ENCODE results near the gene NCBP3. TPM values are rescaled to one million over a fixed set of nuclear protein-coding genes. Genes with fewer than 3 reads are reported as not detected.

The NCBP3 gene
- total RNA-seq, 2 experiments from 2014 or later = 25.0 to 29.5 TPM

DNA sequence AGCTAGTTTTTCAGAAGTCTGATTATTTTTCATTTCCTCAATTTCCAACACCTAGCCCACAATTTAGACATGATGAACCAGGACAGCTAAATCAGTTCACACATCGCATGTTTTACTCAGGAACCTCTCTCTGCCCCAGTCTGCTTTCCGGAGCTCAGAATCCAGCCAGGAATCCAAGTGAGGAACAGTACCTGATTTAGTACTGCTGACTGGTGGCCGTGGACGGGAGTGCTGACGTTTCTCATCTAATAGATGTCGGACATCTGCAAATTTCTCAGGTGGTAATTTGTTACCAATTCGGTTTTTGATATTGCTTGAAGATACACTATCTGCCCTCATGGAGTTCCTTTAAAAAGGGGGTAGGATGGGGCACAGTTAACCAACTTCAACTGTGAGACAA, 30.1 kb downstream of the NCBP3 start:
- Histone ChIP-seq H3K27me3 (ENCODE audit: control insufficient read depth in 1 of 2, insufficient read depth in 2 of 2, low read length in 2 of 2) (no peaks in the 10 kb centered on the region), H3K4me1 (ENCODE audit: insufficient read depth, low read length) (no peaks in the 10 kb centered on the region), H3K9me3 (ENCODE audit: control insufficient read depth in 1 of 2, insufficient read depth in 1 of 2, low read length in 2 of 2) (no peaks in the 10 kb centered on the region), H3K27ac (ENCODE audit: low read depth in 1 of 2, low read length in 2 of 2) (no peak overlapping the region), H3K4me3 (ENCODE audit: low read length) (no peak overlapping the region), H3K36me3 (ENCODE audit: insufficient read depth, low read length) (peaks cover 94% of the 10 kb centered on the region)
- H3K27ac Mint-ChIP-seq = no peak overlapping the region
- H3K9me3 Mint-ChIP-seq = no peaks in the 10 kb centered on the region
- CTCF ChIA-PET = no interaction called here
- no peak for ATAC-seq (ENCODE audit: poor library complexity)
- no peaks in the 10 kb centered on the region for H3K4me1 Mint-ChIP-seq (ENCODE audit: low read depth)
- H3K27me3 Mint-ChIP-seq = no peaks in the 10 kb centered on the region
- H3K4me3 Mint-ChIP-seq = no peak overlapping the region
- POLR2A ChIA-PET = no interaction called here
- intact Hi-C loops (cut with DNase I, micrococcal nuclease) = no loop called here
- H3K36me3 Mint-ChIP-seq (ENCODE audit: low read depth) = peaks cover 84% of the 10 kb centered on the region
- TF ChIP-seq, protein P1, sequence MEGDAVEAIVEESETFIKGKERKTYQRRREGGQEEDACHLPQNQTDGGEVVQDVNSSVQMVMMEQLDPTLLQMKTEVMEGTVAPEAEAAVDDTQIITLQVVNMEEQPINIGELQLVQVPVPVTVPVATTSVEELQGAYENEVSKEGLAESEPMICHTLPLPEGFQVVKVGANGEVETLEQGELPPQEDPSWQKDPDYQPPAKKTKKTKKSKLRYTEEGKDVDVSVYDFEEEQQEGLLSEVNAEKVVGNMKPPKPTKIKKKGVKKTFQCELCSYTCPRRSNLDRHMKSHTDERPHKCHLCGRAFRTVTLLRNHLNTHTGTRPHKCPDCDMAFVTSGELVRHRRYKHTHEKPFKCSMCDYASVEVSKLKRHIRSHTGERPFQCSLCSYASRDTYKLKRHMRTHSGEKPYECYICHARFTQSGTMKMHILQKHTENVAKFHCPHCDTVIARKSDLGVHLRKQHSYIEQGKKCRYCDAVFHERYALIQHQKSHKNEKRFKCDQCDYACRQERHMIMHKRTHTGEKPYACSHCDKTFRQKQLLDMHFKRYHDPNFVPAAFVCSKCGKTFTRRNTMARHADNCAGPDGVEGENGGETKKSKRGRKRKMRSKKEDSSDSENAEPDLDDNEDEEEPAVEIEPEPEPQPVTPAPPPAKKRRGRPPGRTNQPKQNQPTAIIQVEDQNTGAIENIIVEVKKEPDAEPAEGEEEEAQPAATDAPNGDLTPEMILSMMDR (IDR thresholded peaks at IDR 0.05) = no peak
- no peak for DNase-seq

- CTCF ChIA-PET = no interaction called here
- H3K36me3 ChIP-seq (ENCODE audit: insufficient read depth, low read length) = peaks cover 95% of the 10 kb centered on the region
- TF ChIP-seq, protein P1 (IDR thresholded peaks at IDR 0.05) = no peak
- H3K4me3 Mint-ChIP-seq = no peak overlapping the region
- no peaks in the 10 kb centered on the region for H3K4me1 Mint-ChIP-seq (ENCODE audit: low read depth)
- no peaks in the 10 kb centered on the region for H3K9me3 ChIP-seq (ENCODE audit: control insufficient read depth in 1 of 2, insufficient read depth in 1 of 2, low read length in 2 of 2)
- ATAC-seq (ENCODE audit: poor library complexity) = no peak
- H3K4me1 ChIP-seq (ENCODE audit: insufficient read depth, low read length) = no peaks in the 10 kb centered on the region
- no peak overlapping the region for H3K27ac Mint-ChIP-seq
- H3K27me3 Mint-ChIP-seq = no peaks in the 10 kb centered on the region
- H3K27me3 ChIP-seq (ENCODE audit: control insufficient read depth in 1 of 2, insufficient read depth in 2 of 2, low read length in 2 of 2) = no peaks in the 10 kb centered on the region
- POLR2A ChIA-PET = no interaction called here
- H3K36me3 Mint-ChIP-seq (ENCODE audit: low read depth) = peaks cover 85% of the 10 kb centered on the region
- no peak overlapping the region for H3K27ac ChIP-seq (ENCODE audit: low read depth in 1 of 2, low read length in 2 of 2)
- no peak overlapping the region for H3K4me3 ChIP-seq (ENCODE audit: low read length)
- no peaks in the 10 kb centered on the region for H3K9me3 Mint-ChIP-seq
- no peak for DNase-seq
- intact Hi-C loops (cut with DNase I, micrococcal nuclease) = no loop called here
Observed at GRCh38 chr17:3815122-3815521, 30.9 kb downstream of the NCBP3 start.

DNA sequence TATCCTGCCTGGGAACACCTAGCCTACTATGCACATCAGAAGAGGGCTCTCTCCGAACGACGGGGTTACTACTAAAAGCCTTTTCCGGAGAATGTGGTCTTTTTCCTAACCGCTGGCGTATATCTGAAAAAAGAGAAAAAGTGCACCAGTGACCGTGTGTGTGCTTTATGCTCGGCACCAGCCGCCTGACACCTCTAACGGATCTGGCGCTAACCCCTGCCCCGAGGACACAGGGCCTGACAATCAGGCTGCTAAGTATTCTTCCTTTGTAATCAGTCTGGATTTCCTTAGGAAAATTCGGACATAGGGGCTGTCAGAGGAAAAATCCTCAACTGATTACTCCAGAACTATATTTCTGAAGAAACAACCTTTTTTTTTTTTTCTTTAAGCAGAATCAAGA, 31.7 kb downstream of the NCBP3 start:
- peaks cover 90% of the 10 kb centered on the region for H3K36me3 ChIP-seq (ENCODE audit: insufficient read depth, low read length)
- Mint-ChIP-seq H3K36me3 (ENCODE audit: low read depth) (peaks cover 85% of the 10 kb centered on the region), H3K4me3 (no peak overlapping the region), H3K27me3 (no peaks in the 10 kb centered on the region), H3K9me3 (no peaks in the 10 kb centered on the region), H3K27ac (no peak overlapping the region), H3K4me1 (ENCODE audit: low read depth) (no peaks in the 10 kb centered on the region)
- no peak for ATAC-seq (ENCODE audit: poor library complexity)
- no peak for DNase-seq
- H3K9me3 ChIP-seq (ENCODE audit: control insufficient read depth in 1 of 2, insufficient read depth in 1 of 2, low read length in 2 of 2) = no peaks in the 10 kb centered on the region
- no peak overlapping the region for H3K4me3 ChIP-seq (ENCODE audit: low read length)
- ChIA-PET CTCF (no interaction called here), POLR2A (no interaction called here)
- no peaks in the 10 kb centered on the region for H3K4me1 ChIP-seq (ENCODE audit: insufficient read depth, low read length)
- intact Hi-C loops (cut with DNase I, micrococcal nuclease) = no loop called here
- H3K27ac ChIP-seq (ENCODE audit: low read depth in 1 of 2, low read length in 2 of 2) = no peak overlapping the region
- no peaks in the 10 kb centered on the region for H3K27me3 ChIP-seq (ENCODE audit: control insufficient read depth in 1 of 2, insufficient read depth in 2 of 2, low read length in 2 of 2)
- TF ChIP-seq, protein P1 (IDR thresholded peaks at IDR 0.05) = no peak

Measured in CD4-positive, alpha-beta T cell (primary cell).